HCT116 (cell line): ENCODE results near the gene ESPL1. TPM values are rescaled to one million over a fixed set of nuclear protein-coding genes. Genes with fewer than 3 reads are reported as not detected.

Source experiments
- ATAC-seq: fragments of 200-7000 bp; cut with Tn5 transposase; 2 replicates; pipeline ENCODE4 v1.9.1; 2020; ENCODE audit warnings: mild to moderate bottlenecking, moderate library complexity
- BruUV-seq: library from RNA; stranded (reverse); fragments of 400-500 nt; replicated peaks from 2 replicates; lab custom pipeline; 2021; lab: Mats Ljungman, UMichigan
- CTCF ChIA-PET: fragments of 300-600 bp; sonication (Branson Sonifier 250); formaldehyde crosslinking; loops from one replicate; lab custom pipeline; 2021; ENCODE audit warnings: antibody characterized with exemption; lab: Charles Lee
- POLR2A ChIA-PET: fragments of 300-600, 350-600 bp; sonication (Branson Sonifier 250); formaldehyde crosslinking; loops from one replicate; lab custom pipeline; 2021; ENCODE audit warnings: antibody characterized with exemption; lab: Charles Lee
- RAD21 ChIA-PET, 2 experiments: fragments of 300-600 bp; sonication (Branson Sonifier 250); formaldehyde crosslinking; loops; one replicate each; lab custom pipeline; 2023; ENCODE audit warnings: low total read pairs in 2 of 2; ENCODE audit not compliant: uncharacterized antibody in 2 of 2, unreplicated experiment in 2 of 2, low non-redundant PET in 1 of 2; lab: Charles Lee
- DNase-seq: peaks from one replicate; pipeline ENCODE4 v3.0.0-alpha.2; 2010; ENCODE audit warnings: low read depth, low spot score
- H2AFZ ChIP-seq: fragments of 200-600 bp; shearing (Covaris generic), sonication (generic); 2 replicates; pipeline ENCODE4 v1.6.1; 2017; ENCODE audit warnings: low read depth, mixed run types, mixed read lengths, antibody characterized with exemption, low read length; ENCODE audit not compliant: poor library complexity, severe bottlenecking
- H3K27ac ChIP-seq: 2 replicates; pipeline ENCODE4 v1.5.1; 2012; ENCODE audit warnings: low read depth, low read length
- H3K27me3 ChIP-seq: fragments of 200-600 bp; sonication (generic); 2 replicates; pipeline ENCODE4 v1.6.1; 2016; ENCODE audit warnings: mixed run types, low read length, mixed read lengths; ENCODE audit not compliant: insufficient read depth
- H3K36me3 ChIP-seq, 2 experiments: fragments of 200-500 bp in 1 of 2; fragments of 200-600 bp in 1 of 2; sonication (Bioruptor generic) in 1 of 2; sonication (generic) in 1 of 2; 2 replicates each; pipeline versions ENCODE4 v1.5.1 to v1.6.1; 2014 to 2016; ENCODE audit warnings: low read length in 2 of 2, inconsistent platforms in 1 of 2, mixed read lengths in 1 of 2, mixed run types in 1 of 2; ENCODE audit not compliant: insufficient read depth in 2 of 2, control insufficient read depth in 1 of 2
- H3K4me1 ChIP-seq, 2 experiments: fragments of 200-600 bp in 1 of 2; sonication (generic) in 1 of 2; 2 replicates each; pipeline versions ENCODE4 v1.5.1 to v1.6.1; 2012 to 2017; ENCODE audit warnings: low read length in 2 of 2, inconsistent platforms in 1 of 2, mild to moderate bottlenecking in 1 of 2, mixed read lengths in 1 of 2, mixed run types in 1 of 2, moderate library complexity in 1 of 2; ENCODE audit not compliant: insufficient read depth in 2 of 2, control insufficient read depth in 1 of 2
- H3K4me2 ChIP-seq: fragments of 200-600 bp; sonication (generic); 2 replicates; pipeline ENCODE4 v1.6.1; 2017; ENCODE audit warnings: mixed run types, low read length, mixed read lengths
- H3K4me3 ChIP-seq, 2 experiments: fragments of 200-600 bp in 1 of 2; sonication (generic) in 1 of 2; replicated peaks in 1 of 2; 2 replicates each; pipeline ENCODE4 v1.5.1; 2011 to 2016; ENCODE audit warnings: low read length in 2 of 2, control low read depth in 1 of 2, low read depth in 1 of 2, mild to moderate bottlenecking in 1 of 2, mixed read lengths in 1 of 2, mixed run types in 1 of 2
- H3K79me2 ChIP-seq: fragments of 200-600 bp; sonication (generic); 2 replicates; pipeline ENCODE4 v1.6.1; 2017; ENCODE audit warnings: mild to moderate bottlenecking, mixed run types, low read length, moderate library complexity, mixed read lengths; ENCODE audit not compliant: insufficient read depth
- H3K9ac ChIP-seq: fragments of 200-600 bp; sonication (generic); 2 replicates; pipeline ENCODE4 v1.6.1; 2016; ENCODE audit warnings: low read length, mixed read lengths
- H3K9me2 ChIP-seq: fragments of 200-600 bp; sonication (generic), shearing (Covaris generic); 2 replicates; pipeline ENCODE4 v1.6.1; 2017; ENCODE audit warnings: mixed run types, mild to moderate bottlenecking, moderate library complexity; ENCODE audit not compliant: insufficient read depth
- H3K9me3 ChIP-seq, 2 experiments: fragments of 200-500 bp in 1 of 2; fragments of 200-600 bp in 1 of 2; sonication (Bioruptor generic) in 1 of 2; sonication (generic) in 1 of 2; 2 replicates each; pipeline ENCODE4 v1.6.1; 2014 to 2017; ENCODE audit warnings: low read length in 2 of 2, mixed read lengths in 2 of 2, inconsistent platforms in 1 of 2, low read depth in 1 of 2, mild to moderate bottlenecking in 1 of 2, mixed run types in 1 of 2, moderate library complexity in 1 of 2; ENCODE audit not compliant: control insufficient read depth in 1 of 2, insufficient read depth in 1 of 2
- H4K20me1 ChIP-seq: fragments of 200-600 bp; sonication (generic), shearing (Covaris generic); 2 replicates; pipeline ENCODE4 v1.6.1; 2017; ENCODE audit warnings: mixed run types, mild to moderate bottlenecking, moderate library complexity; ENCODE audit not compliant: insufficient read depth
- EGR1 ChIP-seq: IDR thresholded peaks from 2 replicates; pipeline ENCODE4 v1.6.1; 2012; ENCODE audit warnings: low read depth
- EZH2 ChIP-seq: fragments of 200-600 bp; sonication (generic); IDR thresholded peaks from 2 replicates; pipeline ENCODE4 v1.6.1; 2017; ENCODE audit warnings: antibody characterized with exemption, mixed run types
- FOSL1 ChIP-seq: IDR thresholded peaks from 2 replicates; pipeline ENCODE4 v1.6.1; 2012; ENCODE audit warnings: low read depth
- JUND ChIP-seq: IDR thresholded peaks from 2 replicates; pipeline ENCODE4 v1.6.1; 2012
- SIN3A ChIP-seq: IDR thresholded peaks from 2 replicates; pipeline ENCODE4 v1.6.1; 2012; ENCODE audit warnings: low read depth
- SP1 ChIP-seq: IDR thresholded peaks from 2 replicates; pipeline ENCODE4 v1.6.1; 2012; ENCODE audit warnings: low read depth
- TCF7L2 ChIP-seq: IDR thresholded peaks from 2 replicates; pipeline ENCODE4 v1.7.0; 2011; ENCODE audit warnings: borderline replicate concordance, inconsistent platforms; ENCODE audit not compliant: insufficient read depth, insufficient read length; ENCODE audit errors: extremely low read depth
- ZFX ChIP-seq: fragments of 450-650 bp; IDR thresholded peaks from 2 replicates; pipeline ENCODE4 v1.6.1; 2017
- ZNF274 ChIP-seq: fragments of 200-500 bp; sonication (Bioruptor generic); IDR thresholded peaks from 2 replicates; pipeline ENCODE4 v1.6.1; 2014; ENCODE audit warnings: mild to moderate bottlenecking, low read depth, low read length, inconsistent platforms
- intact Hi-C: fragments of 100-400 bp; cut with micrococcal nuclease; formaldehyde crosslinking; loops from 2 replicates; pipeline ENCODE4 v1.10.0; 2022
- total RNA-seq: library from RNA; stranded (reverse); gene quantifications from one replicate; pipeline ENCODE4 v1.2.1, GENCODE V29; 2021; ENCODE audit not compliant: unreplicated experiment
- TF ChIP-seq, protein P1 (sequence below): IDR thresholded peaks from 2 replicates; pipeline ENCODE4 v1.6.1; 2011; ENCODE audit warnings: mild to moderate bottlenecking, low read length, moderate library complexity; ENCODE audit not compliant: insufficient replicate concordance; ENCODE audit errors: extremely low read depth
- TF ChIP-seq, protein P2 (sequence below): IDR thresholded peaks from 2 replicates; pipeline ENCODE4 v1.6.1; 2012

The ESPL1 gene
- total RNA-seq, 1 experiment from 2014 or later, result 50.3 TPM

DNA sequence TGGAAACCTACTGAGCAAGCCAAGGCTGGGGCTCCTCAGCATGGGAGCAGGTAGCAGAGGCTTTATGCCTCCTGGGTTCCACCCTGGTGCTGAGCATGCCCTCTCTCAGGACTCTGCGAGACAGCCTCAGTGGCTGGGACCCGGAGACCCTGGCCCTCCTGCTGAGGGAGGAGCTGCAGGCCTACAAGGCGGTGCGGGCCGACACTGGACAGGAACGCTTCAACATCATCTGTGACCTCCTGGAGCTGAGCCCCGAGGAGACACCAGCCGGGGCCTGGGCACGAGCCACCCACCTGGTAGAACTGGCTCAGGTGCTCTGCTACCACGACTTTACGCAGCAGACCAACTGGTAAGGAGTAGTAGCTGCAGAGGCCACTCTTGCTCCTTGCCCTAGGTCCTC is 8.4 kb downstream of the ESPL1 start (continued):
- TF ChIP-seq, protein P1, sequence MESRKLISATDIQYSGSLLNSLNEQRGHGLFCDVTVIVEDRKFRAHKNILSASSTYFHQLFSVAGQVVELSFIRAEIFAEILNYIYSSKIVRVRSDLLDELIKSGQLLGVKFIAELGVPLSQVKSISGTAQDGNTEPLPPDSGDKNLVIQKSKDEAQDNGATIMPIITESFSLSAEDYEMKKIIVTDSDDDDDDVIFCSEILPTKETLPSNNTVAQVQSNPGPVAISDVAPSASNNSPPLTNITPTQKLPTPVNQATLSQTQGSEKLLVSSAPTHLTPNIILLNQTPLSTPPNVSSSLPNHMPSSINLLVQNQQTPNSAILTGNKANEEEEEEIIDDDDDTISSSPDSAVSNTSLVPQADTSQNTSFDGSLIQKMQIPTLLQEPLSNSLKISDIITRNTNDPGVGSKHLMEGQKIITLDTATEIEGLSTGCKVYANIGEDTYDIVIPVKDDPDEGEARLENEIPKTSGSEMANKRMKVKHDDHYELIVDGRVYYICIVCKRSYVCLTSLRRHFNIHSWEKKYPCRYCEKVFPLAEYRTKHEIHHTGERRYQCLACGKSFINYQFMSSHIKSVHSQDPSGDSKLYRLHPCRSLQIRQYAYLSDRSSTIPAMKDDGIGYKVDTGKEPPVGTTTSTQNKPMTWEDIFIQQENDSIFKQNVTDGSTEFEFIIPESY, result no peak
- no peak for TF ChIP-seq SP1
- no peak for TF ChIP-seq JUND
- no peak for TF ChIP-seq ZFX
- TF ChIP-seq, all 23 proteins: peak for 0

DNA sequence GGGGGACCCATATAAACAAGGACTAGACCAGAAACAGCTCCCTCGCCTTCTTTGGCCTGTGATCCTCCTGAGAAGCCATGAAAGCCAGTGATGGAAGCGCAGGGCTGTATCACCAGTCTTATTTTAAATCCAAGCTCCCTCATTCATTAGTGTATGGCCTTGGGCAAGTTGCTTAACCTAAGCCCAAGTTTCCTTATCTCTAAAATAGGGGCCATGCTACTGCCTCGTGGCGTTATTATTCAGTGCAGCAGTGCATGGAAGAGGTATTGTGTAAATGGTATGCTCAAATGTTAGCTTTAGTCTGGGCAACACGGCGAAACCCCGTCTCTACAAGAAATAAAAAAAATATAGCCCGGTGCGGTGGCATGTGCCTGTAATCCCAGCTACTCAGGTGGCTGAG is 9.9 kb downstream of the ESPL1 start:
- no peak overlapping the region for H3K27ac ChIP-seq
- H3K9ac ChIP-seq, result no peak overlapping the region
- H3K4me3 ChIP-seq, result no peak overlapping the region
- peaks cover 22 to 59% of the 10 kb centered on the region in 2 experiments for H3K36me3 ChIP-seq
- no peaks in the 10 kb centered on the region for H4K20me1 ChIP-seq
- H3K79me2 ChIP-seq, result no peaks in the 10 kb centered on the region
- no peaks in the 10 kb centered on the region for H3K9me3 ChIP-seq
- H3K9me2 ChIP-seq, result no peaks in the 10 kb centered on the region
- no peak for TF ChIP-seq ZNF274
- TF ChIP-seq FOSL1, result no peak
- TF ChIP-seq EGR1, result no peak
- TF ChIP-seq SIN3A, result no peak
- TF ChIP-seq, protein P2, sequence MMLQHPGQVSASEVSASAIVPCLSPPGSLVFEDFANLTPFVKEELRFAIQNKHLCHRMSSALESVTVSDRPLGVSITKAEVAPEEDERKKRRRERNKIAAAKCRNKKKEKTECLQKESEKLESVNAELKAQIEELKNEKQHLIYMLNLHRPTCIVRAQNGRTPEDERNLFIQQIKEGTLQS, result no peak
- TF ChIP-seq EZH2, result no peak
- no peak for TF ChIP-seq TCF7L2
- H3K27me3 ChIP-seq, result no peaks in the 10 kb centered on the region
- POLR2A ChIA-PET, result no interaction called here
- H3K4me2 ChIP-seq, result no peak overlapping the region
- no peaks in the 10 kb centered on the region for H3K4me1 ChIP-seq
- BruUV-seq, result no TSS peak
- no peak for DNase-seq
- intact Hi-C loops, result no loop called here
- ATAC-seq, result no peak
- CTCF ChIA-PET, result interaction anchor here (0.8 kb wide), 1 partner anchor 97 kb away, joined by 4 read pairs; the partner anchor contains the start of genes CSAD and ZNF740
- H2AFZ ChIP-seq, result no peak overlapping the region
- RAD21 ChIA-PET, result no interaction called here
